Liver (tissue), 3 donors: ENCODE measurements around the gene RPL7A.

Source experiments
- HNF4A ChIP-seq, 2 donors: conservative IDR thresholded peaks; 2 replicates each; pipeline ENCODE4 v1.6.1; 2016; ENCODE audit warnings: antibody characterized with exemption in 2 of 2, mild to moderate bottlenecking in 2 of 2
- JUND ChIP-seq, 2 donors: IDR thresholded peaks; 2 replicates each; pipeline ENCODE4 v1.6.1; 2016; ENCODE audit warnings: antibody characterized with exemption in 2 of 2
- RAD21 ChIP-seq, 2 donors: IDR thresholded peaks; 2 replicates each; pipeline ENCODE4 v1.6.1; 2016; ENCODE audit warnings: antibody characterized with exemption in 2 of 2, mild to moderate bottlenecking in 2 of 2
- SP1 ChIP-seq: IDR thresholded peaks from 2 replicates; pipeline ENCODE4 v1.6.1; 2018; ENCODE audit warnings: antibody characterized with exemption, mild to moderate bottlenecking
- TAF1 ChIP-seq: conservative IDR thresholded peaks from 2 replicates; pipeline ENCODE4 v1.6.1; 2016; ENCODE audit warnings: antibody characterized with exemption, mild to moderate bottlenecking
- YY1 ChIP-seq: IDR thresholded peaks from 2 replicates; pipeline ENCODE4 v1.6.1; 2016; ENCODE audit warnings: antibody characterized with exemption, mild to moderate bottlenecking
- TF ChIP-seq, protein P1 (sequence below): fragments of 150-350 bp; IDR thresholded peaks from 2 replicates; pipeline ENCODE4 v1.5.1; 2017; ENCODE audit warnings: improper control_type of control experiment, low read depth, low read length; ENCODE audit not compliant: missing input control
- TF ChIP-seq, protein P2 (sequence below): IDR thresholded peaks from 2 replicates; pipeline ENCODE4 v1.6.1; 2016; ENCODE audit warnings: antibody characterized with exemption
- TF ChIP-seq, protein P3 (sequence below): IDR thresholded peaks from 2 replicates; pipeline ENCODE4 v1.6.1; 2016; ENCODE audit warnings: antibody characterized with exemption
- TF ChIP-seq, protein P4 (sequence below): IDR thresholded peaks from 2 replicates; pipeline ENCODE4 v1.6.1; 2016; ENCODE audit warnings: antibody characterized with exemption, mild to moderate bottlenecking
- donor health status: healthy.
- donor health status: healthy.

DNA sequence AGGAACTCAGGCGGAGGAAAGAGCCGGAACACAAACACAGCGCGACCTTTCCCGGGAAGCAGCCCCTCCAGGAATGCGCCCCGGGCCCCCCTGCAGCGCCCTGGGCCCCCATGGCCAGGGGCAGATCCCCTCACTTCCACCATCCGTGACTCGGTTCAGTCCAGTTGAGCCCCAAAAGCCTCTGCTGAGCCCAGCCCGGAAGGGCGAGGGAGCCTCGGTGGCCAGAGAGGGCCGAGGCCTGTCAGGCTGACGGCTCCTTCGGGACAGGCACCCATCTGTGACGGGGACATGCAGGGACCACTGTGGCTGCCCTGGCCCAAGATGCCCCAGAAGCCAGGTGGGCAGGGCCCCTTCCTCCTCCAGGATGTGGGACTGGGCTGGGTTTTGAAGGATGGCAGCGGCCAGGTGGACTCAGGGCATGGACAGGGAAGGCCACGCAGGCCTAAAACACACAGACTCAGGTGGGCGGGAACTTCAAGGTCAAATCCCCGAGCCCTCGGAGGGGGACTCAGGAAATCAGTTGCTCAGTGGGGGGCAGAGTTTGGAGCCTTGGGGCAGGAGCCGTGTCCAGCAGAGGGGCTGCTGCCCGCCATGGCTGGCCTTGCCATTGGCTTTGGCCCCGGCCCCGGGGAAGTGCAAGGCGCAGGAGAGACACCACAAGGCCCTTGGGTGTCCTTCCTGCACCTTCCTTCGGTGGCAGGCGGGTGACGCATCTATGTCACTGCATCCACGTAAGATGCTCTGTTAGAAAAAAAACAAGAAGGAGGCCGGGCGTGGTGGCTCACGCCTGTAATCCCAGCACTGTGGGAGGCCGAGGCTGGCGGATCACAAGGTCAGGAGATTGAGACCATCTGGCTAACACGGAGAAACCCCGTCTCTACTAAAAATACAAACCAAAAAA is 43.3 kb upstream of the RPL7A start:
- TF ChIP-seq, protein P1, sequence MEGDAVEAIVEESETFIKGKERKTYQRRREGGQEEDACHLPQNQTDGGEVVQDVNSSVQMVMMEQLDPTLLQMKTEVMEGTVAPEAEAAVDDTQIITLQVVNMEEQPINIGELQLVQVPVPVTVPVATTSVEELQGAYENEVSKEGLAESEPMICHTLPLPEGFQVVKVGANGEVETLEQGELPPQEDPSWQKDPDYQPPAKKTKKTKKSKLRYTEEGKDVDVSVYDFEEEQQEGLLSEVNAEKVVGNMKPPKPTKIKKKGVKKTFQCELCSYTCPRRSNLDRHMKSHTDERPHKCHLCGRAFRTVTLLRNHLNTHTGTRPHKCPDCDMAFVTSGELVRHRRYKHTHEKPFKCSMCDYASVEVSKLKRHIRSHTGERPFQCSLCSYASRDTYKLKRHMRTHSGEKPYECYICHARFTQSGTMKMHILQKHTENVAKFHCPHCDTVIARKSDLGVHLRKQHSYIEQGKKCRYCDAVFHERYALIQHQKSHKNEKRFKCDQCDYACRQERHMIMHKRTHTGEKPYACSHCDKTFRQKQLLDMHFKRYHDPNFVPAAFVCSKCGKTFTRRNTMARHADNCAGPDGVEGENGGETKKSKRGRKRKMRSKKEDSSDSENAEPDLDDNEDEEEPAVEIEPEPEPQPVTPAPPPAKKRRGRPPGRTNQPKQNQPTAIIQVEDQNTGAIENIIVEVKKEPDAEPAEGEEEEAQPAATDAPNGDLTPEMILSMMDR: no peak
- no peak for TF ChIP-seq JUND (IDR thresholded peaks at IDR 0.05)
- TF ChIP-seq, protein P2, sequence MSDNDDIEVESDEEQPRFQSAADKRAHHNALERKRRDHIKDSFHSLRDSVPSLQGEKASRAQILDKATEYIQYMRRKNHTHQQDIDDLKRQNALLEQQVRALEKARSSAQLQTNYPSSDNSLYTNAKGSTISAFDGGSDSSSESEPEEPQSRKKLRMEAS: no peak
- no peak for TF ChIP-seq HNF4A (conservative IDR thresholded peaks at IDR 0.05)
- TF ChIP-seq, protein P3, sequence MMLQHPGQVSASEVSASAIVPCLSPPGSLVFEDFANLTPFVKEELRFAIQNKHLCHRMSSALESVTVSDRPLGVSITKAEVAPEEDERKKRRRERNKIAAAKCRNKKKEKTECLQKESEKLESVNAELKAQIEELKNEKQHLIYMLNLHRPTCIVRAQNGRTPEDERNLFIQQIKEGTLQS: no peak
- no peak for TF ChIP-seq RAD21 (IDR thresholded peaks at IDR 0.05)
- no peak for TF ChIP-seq SP1
- TF ChIP-seq TAF1: no peak
- TF ChIP-seq, protein P4, sequence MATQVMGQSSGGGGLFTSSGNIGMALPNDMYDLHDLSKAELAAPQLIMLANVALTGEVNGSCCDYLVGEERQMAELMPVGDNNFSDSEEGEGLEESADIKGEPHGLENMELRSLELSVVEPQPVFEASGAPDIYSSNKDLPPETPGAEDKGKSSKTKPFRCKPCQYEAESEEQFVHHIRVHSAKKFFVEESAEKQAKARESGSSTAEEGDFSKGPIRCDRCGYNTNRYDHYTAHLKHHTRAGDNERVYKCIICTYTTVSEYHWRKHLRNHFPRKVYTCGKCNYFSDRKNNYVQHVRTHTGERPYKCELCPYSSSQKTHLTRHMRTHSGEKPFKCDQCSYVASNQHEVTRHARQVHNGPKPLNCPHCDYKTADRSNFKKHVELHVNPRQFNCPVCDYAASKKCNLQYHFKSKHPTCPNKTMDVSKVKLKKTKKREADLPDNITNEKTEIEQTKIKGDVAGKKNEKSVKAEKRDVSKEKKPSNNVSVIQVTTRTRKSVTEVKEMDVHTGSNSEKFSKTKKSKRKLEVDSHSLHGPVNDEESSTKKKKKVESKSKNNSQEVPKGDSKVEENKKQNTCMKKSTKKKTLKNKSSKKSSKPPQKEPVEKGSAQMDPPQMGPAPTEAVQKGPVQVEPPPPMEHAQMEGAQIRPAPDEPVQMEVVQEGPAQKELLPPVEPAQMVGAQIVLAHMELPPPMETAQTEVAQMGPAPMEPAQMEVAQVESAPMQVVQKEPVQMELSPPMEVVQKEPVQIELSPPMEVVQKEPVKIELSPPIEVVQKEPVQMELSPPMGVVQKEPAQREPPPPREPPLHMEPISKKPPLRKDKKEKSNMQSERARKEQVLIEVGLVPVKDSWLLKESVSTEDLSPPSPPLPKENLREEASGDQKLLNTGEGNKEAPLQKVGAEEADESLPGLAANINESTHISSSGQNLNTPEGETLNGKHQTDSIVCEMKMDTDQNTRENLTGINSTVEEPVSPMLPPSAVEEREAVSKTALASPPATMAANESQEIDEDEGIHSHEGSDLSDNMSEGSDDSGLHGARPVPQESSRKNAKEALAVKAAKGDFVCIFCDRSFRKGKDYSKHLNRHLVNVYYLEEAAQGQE: no peak
- no peak for TF ChIP-seq YY1
